B cell (primary cell): ENCODE data around the gene KCNIP2.

Experiments used
- CTCF ChIP-seq: fragments of 200-600 bp; IDR thresholded peaks from one replicate; pipeline ENCODE4 v1.8.0; 2022; ENCODE audit warnings: antibody characterized with exemption, mild to moderate bottlenecking
- EZH2 ChIP-seq: IDR thresholded peaks from 2 replicates; pipeline ENCODE4 v1.6.1; 2012; ENCODE audit warnings: borderline replicate concordance, low read depth, mild to moderate bottlenecking, moderate library complexity, low read length; ENCODE audit not compliant: insufficient read depth, poor library complexity, severe bottlenecking

- no peak for TF ChIP-seq CTCF
- TF ChIP-seq EZH2 = no peak
Measured at GRCh38 chr10:101880232-101880573, 36.6 kb upstream of the KCNIP2 start.
